ENCODE data around the gene CFAP54. TPM values are rescaled to one million over a fixed set of nuclear protein-coding genes. Genes with fewer than 3 reads are reported as not detected.

The CFAP54 gene
- total and polyA plus RNA-seq, 2 donors (not counting 3 experiments of a cell fraction or from before 2014, with no cell fraction given), result 3.6 to 26.9 TPM

GRCh38 chr12:96474206-96474605, 15.2 kb upstream of the CFAP54 start:
- Histone ChIP-seq H3K27me3 (ENCODE audit: control insufficient read depth in 2 of 2, insufficient read depth in 2 of 2, low read length in 2 of 2) (no peaks in the 10 kb centered on the region), H4K20me1 (replicated peaks; ENCODE audit: control insufficient read depth, extremely low read depth, insufficient read depth, low read length) (no peaks in the 10 kb centered on the region), H3K27ac (ENCODE audit: insufficient read depth, low read depth, low read length) (peak overlapping the region; percentile 53), H3K36me3 (ENCODE audit: control insufficient read depth in 2 of 2, extremely low read depth in 1 of 2, insufficient read depth in 2 of 2, low read length in 2 of 2) (peaks cover 4 to 11% of the 10 kb centered on the region in 2 experiments), H2AFZ (ENCODE audit: low read depth, low read length) (no peak overlapping the region), H3K4me1 (ENCODE audit: control insufficient read depth, extremely low read depth, insufficient read depth, low read length) (peaks cover 25% of the 10 kb centered on the region), H3K9ac (replicated peaks; ENCODE audit: extremely low read depth, insufficient read depth, low read length) (no peak overlapping the region), H3K9me1 (replicated peaks; ENCODE audit: control insufficient read depth, extremely low read depth, insufficient read depth, low read length) (no peaks in the 10 kb centered on the region), H3K79me2 (ENCODE audit: control insufficient read depth, insufficient read depth, low read length) (peaks cover 21% of the 10 kb centered on the region), H3K4me2 (ENCODE audit: insufficient read depth, low read length) (peak overlapping the region; percentile 3), H3K9me3 (replicated peaks; ENCODE audit: control insufficient read depth, insufficient read depth, low read length) (no peaks in the 10 kb centered on the region), H3K4me3 (replicated peaks in 1 of 3; ENCODE audit: insufficient read depth in 1 of 3, low read depth in 1 of 3, low read length in 3 of 3) (no peak overlapping the region)
- CTCF ChIA-PET, result no interaction called here
- DNase-seq (ENCODE audit: low read depth, low spot score) (no peak), FAIRE-seq (no peak)
- dilution Hi-C loops (cut with MboI; ENCODE audit: extremely low pct_ligation_motif_present, low sequenced_read_pairs), result no loop called here
- POLR2A ChIA-PET, result no interaction called here
- BruUV-seq (replicated peaks), result no TSS peak
- no peak for TF ChIP-seq MYC (IDR thresholded peaks at IDR 0.05; ENCODE audit: low read depth, low read length)
- TF ChIP-seq JUN (IDR thresholded peaks at IDR 0.05; ENCODE audit: borderline replicate concordance, insufficient read depth, insufficient read length, low read depth), result no peak
- TF ChIP-seq GATA2 (IDR thresholded peaks at IDR 0.05; ENCODE audit: insufficient read depth, insufficient read length, low read depth, low read length), result no peak
- TF ChIP-seq, protein P1, sequence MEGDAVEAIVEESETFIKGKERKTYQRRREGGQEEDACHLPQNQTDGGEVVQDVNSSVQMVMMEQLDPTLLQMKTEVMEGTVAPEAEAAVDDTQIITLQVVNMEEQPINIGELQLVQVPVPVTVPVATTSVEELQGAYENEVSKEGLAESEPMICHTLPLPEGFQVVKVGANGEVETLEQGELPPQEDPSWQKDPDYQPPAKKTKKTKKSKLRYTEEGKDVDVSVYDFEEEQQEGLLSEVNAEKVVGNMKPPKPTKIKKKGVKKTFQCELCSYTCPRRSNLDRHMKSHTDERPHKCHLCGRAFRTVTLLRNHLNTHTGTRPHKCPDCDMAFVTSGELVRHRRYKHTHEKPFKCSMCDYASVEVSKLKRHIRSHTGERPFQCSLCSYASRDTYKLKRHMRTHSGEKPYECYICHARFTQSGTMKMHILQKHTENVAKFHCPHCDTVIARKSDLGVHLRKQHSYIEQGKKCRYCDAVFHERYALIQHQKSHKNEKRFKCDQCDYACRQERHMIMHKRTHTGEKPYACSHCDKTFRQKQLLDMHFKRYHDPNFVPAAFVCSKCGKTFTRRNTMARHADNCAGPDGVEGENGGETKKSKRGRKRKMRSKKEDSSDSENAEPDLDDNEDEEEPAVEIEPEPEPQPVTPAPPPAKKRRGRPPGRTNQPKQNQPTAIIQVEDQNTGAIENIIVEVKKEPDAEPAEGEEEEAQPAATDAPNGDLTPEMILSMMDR (IDR thresholded peaks at IDR 0.05; ENCODE audit: extremely low read depth in 1 of 2, insufficient read depth in 1 of 2, low read depth in 1 of 2, low read length in 2 of 2), result no peak
- no peak for TF ChIP-seq POLR2A (IDR thresholded peaks at IDR 0.05; ENCODE audit: low read depth, low read length)
- TF ChIP-seq POLR2AphosphoS5 (IDR thresholded peaks at IDR 0.05; ENCODE audit: insufficient read depth, low read depth, low read length), result no peak
- no peak for TF ChIP-seq FOS (IDR thresholded peaks at IDR 0.05; ENCODE audit: borderline replicate concordance, insufficient read depth, low read length)
- no peak for TF ChIP-seq EZH2 (IDR thresholded peaks at IDR 0.05; ENCODE audit: borderline replicate concordance, low read depth, low read length, severe bottlenecking)
- no peak for TF ChIP-seq MAX (IDR thresholded peaks at IDR 0.05; ENCODE audit: insufficient read depth, insufficient read length)
- intact Hi-C loops (cut with micrococcal nuclease), result no loop called here

All from endothelial cell of umbilical vein (primary cell).